ENCODE results near the gene NUP93.
A peak's percentile ranks its signal among the peaks of the same experiment; 100 is the strongest.

Gene NUP93

GRCh38 chr16:56729735-56730662, at the start of gene NUP93:
Gene NUP93 (plus strand): TSS chr16:56730129. CDS start chr16:56748248, 18,119 bp downstream.
- peak; percentile 41 for DNase-seq (ENCODE audit: low read depth, low spot score)

GRCh38 chr16:56681939-56682702, 47.8 kb upstream of the NUP93 start, which contains the start of gene MT1X:
Gene MT1X (plus strand): TSS chr16:56682470. CDS start chr16:56682541, 71 bp downstream.
- DNase-seq (ENCODE audit: low read depth, low spot score): no peak

GRCh38 chr16:56682703-56683397, 47.1 kb upstream of the NUP93 start:
- no peak for DNase-seq (ENCODE audit: low read depth, low spot score)

- no peak for DNase-seq (ENCODE audit: low read depth, low spot score)
These were observed 46.3 kb upstream of the NUP93 start for GRCh38 chr16:56683424-56684172.

- no peak for DNase-seq (ENCODE audit: low read depth, low spot score)
These were observed 45.5 kb upstream of the NUP93 start for GRCh38 chr16:56684256-56684925.

- no peak for DNase-seq (ENCODE audit: low read depth, low spot score)
These were observed 44.9 kb upstream of the NUP93 start for GRCh38 chr16:56684926-56685590.

GRCh38 chr16:56686758-56687157, 43.2 kb upstream of the NUP93 start:
- DNase-seq (ENCODE audit: low read depth, low spot score): no peak

- no peak for DNase-seq (ENCODE audit: low read depth, low spot score)
These were observed 41.2 kb upstream of the NUP93 start for GRCh38 chr16:56688762-56689161.

- no peak for DNase-seq (ENCODE audit: low read depth, low spot score)
These were observed 40.8 kb upstream of the NUP93 start for GRCh38 chr16:56689171-56689570.

GRCh38 chr16:56690420-56691122, 39.4 kb upstream of the NUP93 start:
- DNase-seq (ENCODE audit: low read depth, low spot score): no peak

GRCh38 chr16:56691885-56692284, 38.0 kb upstream of the NUP93 start:
- DNase-seq (ENCODE audit: low read depth, low spot score): no peak

- DNase-seq (ENCODE audit: low read depth, low spot score): no peak
These were observed 34.7 kb upstream of the NUP93 start for GRCh38 chr16:56695246-56695645.

GRCh38 chr16:56697456-56698155, 32.3 kb upstream of the NUP93 start:
- no peak for DNase-seq (ENCODE audit: low read depth, low spot score)

- DNase-seq (ENCODE audit: low read depth, low spot score): no peak
These were observed 29.7 kb upstream of the NUP93 start for GRCh38 chr16:56700195-56700594.

- DNase-seq (ENCODE audit: low read depth, low spot score): no peak
These were observed 29.3 kb upstream of the NUP93 start for GRCh38 chr16:56700631-56701030.

- no peak for DNase-seq (ENCODE audit: low read depth, low spot score)
These were observed 28.4 kb upstream of the NUP93 start for GRCh38 chr16:56701534-56701933.

GRCh38 chr16:56702836-56703235, 27.1 kb upstream of the NUP93 start:
- no peak for DNase-seq (ENCODE audit: low read depth, low spot score)

- no peak for DNase-seq (ENCODE audit: low read depth, low spot score)
These were observed 21.1 kb upstream of the NUP93 start for GRCh38 chr16:56708525-56709442.
